ENCODE data around the gene METTL14.

The METTL14 gene

GRCh38 chr4:118760493-118760892 lies 75.3 kb downstream of the METTL14 start:
- DNase-seq: no peak

GRCh38 chr4:118761397-118762016 lies 76.3 kb downstream of the METTL14 start:
- DNase-seq: no peak

DNA sequence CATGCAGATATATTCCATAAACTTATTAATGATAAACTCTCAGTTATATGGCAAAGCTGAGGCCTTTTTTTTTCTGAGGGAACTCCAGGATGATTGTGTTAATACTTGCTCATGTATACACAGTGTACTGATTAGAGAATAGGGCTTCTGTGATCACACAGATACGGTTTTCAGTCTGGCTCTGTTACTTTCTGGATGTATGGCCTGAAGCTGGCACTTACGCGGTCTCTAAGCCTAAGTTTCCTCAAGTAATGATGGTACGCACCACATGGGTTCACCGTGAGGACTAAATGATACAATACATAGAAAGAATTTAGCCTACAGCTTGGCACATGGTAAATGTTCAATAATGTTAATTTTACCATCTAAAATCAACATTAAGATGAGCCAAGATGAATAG lies 77.0 kb downstream of the METTL14 start:
- no peak for DNase-seq

DNA sequence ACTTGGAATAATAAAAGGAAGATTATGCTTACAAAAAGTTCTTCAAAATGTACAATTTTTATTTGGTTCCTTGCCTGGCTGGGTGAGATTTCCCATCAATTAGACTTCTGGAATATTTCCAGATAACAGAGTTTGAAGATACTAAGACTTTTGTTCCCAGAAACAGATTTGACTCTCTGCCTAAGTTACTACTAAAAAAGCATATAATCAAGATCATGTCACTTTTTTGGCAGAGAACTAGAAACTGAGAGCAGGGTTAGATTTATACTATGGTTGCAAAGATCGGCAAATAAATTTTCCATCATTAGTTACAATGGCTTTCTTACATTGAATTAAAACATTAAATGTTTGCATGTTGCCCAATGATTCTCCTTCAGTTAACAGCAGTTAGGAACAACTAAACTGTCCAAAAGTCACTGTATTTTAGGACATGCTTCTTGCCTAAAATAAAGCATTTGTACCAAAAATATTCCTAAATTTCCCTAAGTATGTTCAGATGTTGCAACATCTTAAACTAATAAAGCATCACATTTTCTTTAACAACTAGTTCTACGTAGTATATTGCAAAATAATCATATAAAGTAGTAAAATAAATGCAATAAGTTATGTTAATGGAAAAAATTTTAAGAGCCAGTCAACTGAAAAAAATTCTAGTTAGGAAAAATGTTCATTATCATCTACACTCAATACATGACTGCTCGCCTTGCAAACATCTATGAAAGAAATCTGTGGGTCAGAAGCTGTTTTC lies 77.7 kb downstream of the METTL14 start:
- no peak for DNase-seq
